HG02642 (cell line): ENCODE results near the gene CD1B.
"Not testable (repeated sequence)": the region's sequence is repeated elsewhere in the genome, so short reads cannot be mapped to it uniquely, and the experiment has no call there.

ENCODE experiments used
- ATAC-seq: cut with Tn5 transposase; IDR thresholded peaks from one replicate; pipeline ENCODE4 v1.9.1; 2021; ENCODE audit warnings: mild to moderate bottlenecking; ENCODE audit not compliant: unreplicated experiment, poor library complexity

CD1B gene

DNA sequence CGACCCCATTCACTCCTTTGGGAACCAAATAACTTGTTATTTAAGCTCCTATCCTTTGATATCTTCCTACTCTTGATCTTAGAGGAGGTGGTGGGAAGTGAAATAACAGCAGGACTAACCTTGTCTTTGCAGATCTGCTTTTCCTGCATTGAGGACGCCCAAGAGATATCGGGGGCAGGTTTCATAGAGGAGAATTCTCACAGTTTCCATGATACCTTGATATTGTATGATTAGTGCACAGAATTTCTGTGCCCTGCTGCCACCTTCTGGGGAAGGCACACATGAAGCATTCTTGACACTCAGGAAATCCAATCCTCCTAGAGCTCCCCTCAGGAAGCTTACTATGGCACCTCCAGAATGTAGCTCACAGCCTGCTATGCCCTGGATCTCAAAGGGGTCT, 1.6 kb downstream of the CD1B start:
- no peak for ATAC-seq

- ATAC-seq: no peak
These were observed 2.0 kb downstream of the CD1B start for GRCh38 chr1:158329300-158329699.

DNA sequence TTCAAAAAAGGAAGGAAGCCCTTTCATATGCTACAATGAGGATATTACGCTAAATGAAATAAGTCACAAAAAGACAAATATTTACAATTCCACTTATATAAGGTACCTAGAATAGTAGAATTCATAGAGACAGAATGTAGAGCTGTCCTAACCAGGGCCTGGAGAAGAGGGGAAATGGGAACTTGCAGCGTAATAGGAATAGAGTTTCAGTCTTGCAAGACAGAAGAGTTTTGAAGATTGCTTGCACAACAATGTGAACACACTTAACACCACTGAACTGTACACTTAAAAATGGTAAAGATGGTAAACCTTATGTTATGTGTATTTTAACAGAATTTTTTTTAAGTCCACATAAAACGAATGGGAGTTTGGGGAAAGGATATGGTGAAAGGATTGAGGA, 2.9 kb downstream of the CD1B start:
- ATAC-seq: no peak

GRCh38 chr1:158327481-158327880, 3.9 kb downstream of the CD1B start:
- no peak for ATAC-seq

DNA sequence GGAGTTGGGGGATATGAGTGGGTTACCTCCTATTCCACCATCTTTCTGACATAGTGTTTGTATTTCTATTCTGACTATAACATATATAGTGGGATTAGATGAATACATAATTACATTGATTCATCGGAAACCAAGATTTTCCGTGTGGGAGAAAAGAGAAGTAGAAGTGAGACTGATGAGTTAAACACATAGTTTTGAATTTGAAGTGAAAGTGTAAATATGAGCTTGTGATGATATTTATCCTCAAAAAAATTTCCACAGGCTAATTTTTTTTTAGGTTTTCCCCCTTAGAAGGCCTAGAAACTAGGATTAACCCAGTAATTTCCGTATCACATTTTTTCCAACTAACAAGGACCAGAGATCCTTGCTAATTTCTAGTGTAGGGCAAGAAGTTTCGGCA, 6.9 kb downstream of the CD1B start:
- ATAC-seq: no peak

- ATAC-seq: no peak
These were observed 7.5 kb downstream of the CD1B start for GRCh38 chr1:158323866-158324265.

DNA sequence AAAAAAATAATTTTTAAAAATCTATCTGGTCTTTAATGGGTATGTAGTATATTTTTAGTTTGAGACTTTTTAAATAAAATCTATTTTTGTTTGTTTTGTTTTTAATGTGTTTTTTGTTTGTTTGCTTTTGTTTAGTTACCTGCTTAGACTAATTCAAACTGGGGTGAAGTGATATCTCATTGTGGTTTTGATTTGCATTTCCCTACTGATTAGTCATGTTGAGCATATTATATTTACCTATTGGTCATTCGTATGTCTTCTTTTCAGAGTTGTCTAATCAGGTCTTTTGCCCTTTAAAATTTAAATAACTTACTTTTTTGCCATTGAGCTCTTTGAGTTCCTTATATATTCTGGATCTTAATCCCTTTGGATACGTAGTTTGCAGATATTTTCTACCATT, 20.3 kb downstream of the CD1B start:
- no peak for ATAC-seq

DNA sequence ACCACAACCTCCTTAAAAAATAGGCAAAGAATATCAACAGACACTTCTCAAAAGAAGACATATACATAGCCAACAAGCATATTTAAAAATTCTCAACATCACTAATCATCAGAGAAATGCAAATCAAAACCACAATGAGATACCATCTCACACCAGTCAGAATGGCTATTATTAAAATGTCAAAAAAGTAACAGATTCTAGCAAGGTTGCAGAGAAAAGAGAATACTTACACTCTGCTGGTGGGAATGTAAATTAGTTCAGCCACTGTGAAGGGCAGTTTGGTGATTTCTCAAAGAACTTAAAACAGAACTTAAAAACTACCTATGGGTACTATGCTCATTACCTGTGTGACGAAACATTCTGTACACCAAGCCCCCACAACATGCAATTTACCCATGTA, 20.7 kb downstream of the CD1B start:
- ATAC-seq: no peak

- no peak for ATAC-seq
These were observed 35.5 kb downstream of the CD1B start for GRCh38 chr1:158295791-158296190.

- ATAC-seq: no peak
These were observed 40.9 kb downstream of the CD1B start for GRCh38 chr1:158290321-158290844.

DNA sequence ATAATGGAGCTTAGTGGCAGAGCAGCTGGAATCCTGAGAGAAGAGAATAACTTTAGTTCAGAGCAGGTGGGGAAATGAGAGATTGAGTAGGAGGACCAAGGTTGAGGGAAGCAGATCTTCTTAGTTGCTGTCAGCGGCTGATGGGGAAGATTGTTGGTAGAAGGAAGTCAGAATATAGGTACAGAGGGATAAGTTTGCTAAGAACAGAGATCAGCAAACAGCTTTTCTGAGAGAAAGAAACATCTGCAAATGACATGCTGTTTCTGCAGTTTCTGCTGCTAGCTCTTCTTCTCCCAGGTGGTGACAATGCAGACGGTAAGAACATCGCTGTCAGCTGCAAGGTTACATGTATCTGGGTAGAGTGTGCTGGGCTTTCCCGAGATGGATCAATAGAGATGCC, 41.5 kb downstream of the CD1B start, which contains the start of gene CD1C:
Gene CD1C (plus strand): TSS at position 113 of the 400 bp plus-strand sequence. CDS start 142 bp downstream, at position 255.
- ATAC-seq: no peak

GRCh38 chr1:158286941-158287346, 44.4 kb downstream of the CD1B start:
- peak; percentile 27 for ATAC-seq

- ATAC-seq: peak; percentile 21
These were observed 44.8 kb downstream of the CD1B start for GRCh38 chr1:158286487-158286886.

- ATAC-seq: peak; percentile 66
These were observed 45.5 kb downstream of the CD1B start for GRCh38 chr1:158285756-158286241.

GRCh38 chr1:158283965-158284364, 47.4 kb downstream of the CD1B start:
- peak; percentile 39 for ATAC-seq

- not testable (repeated sequence) for ATAC-seq
These were observed 48.9 kb downstream of the CD1B start for GRCh38 chr1:158282421-158282820.
